ES-I3 (cell line): ENCODE data around the gene SPATA17.

Experiments used
- H3K36me3 ChIP-seq: 2 replicates; pipeline ENCODE4 v1.6.1; 2013; ENCODE audit warnings: mild to moderate bottlenecking, low read length, control low read depth, moderate library complexity; ENCODE audit not compliant: insufficient read depth
- H3K4me1 ChIP-seq: 2 replicates; pipeline ENCODE4 v1.6.1; 2013; ENCODE audit warnings: mild to moderate bottlenecking, control low read depth, low read length; ENCODE audit not compliant: insufficient read depth
- H3K9ac ChIP-seq: 2 replicates; pipeline ENCODE4 v1.6.1; 2013; ENCODE audit warnings: low read depth, mild to moderate bottlenecking, low read length, moderate library complexity
- H3K9me3 ChIP-seq: 2 replicates; pipeline ENCODE4 v1.6.1; 2013; ENCODE audit warnings: mild to moderate bottlenecking, low read length, moderate library complexity; ENCODE audit not compliant: control insufficient read depth, insufficient read depth

Gene SPATA17

GRCh38 chr1:217717959-217718358 lies 86.8 kb downstream of the SPATA17 start:
- Histone ChIP-seq H3K9ac (no peak overlapping the region), H3K4me1 (peaks cover 8% of the 10 kb centered on the region), H3K36me3 (no peaks in the 10 kb centered on the region), H3K9me3 (no peaks in the 10 kb centered on the region)

GRCh38 chr1:217718873-217719272 lies 87.7 kb downstream of the SPATA17 start:
- H3K9ac ChIP-seq, result no peak overlapping the region

GRCh38 chr1:217721692-217722091 lies 90.5 kb downstream of the SPATA17 start:
- H3K9me3 ChIP-seq, result no peaks in the 10 kb centered on the region
- H3K36me3 ChIP-seq, result no peaks in the 10 kb centered on the region
- no peak overlapping the region for H3K9ac ChIP-seq

More at GRCh38 chr1:217718873-217719272, 87.7 kb downstream of the SPATA17 start:
- Histone ChIP-seq H3K4me1 (no peaks in the 10 kb centered on the region), H3K9me3 (no peaks in the 10 kb centered on the region), H3K36me3 (no peaks in the 10 kb centered on the region)

GRCh38 chr1:217734973-217735372 lies 103.8 kb downstream of the SPATA17 start:
- H3K9ac ChIP-seq, result no peak overlapping the region
- H3K9me3 ChIP-seq, result no peaks in the 10 kb centered on the region
- no peaks in the 10 kb centered on the region for H3K4me1 ChIP-seq
- H3K36me3 ChIP-seq, result no peaks in the 10 kb centered on the region

More at GRCh38 chr1:217721692-217722091, 90.5 kb downstream of the SPATA17 start:
- no peaks in the 10 kb centered on the region for H3K4me1 ChIP-seq

GRCh38 chr1:217747156-217747769 lies 116.1 kb downstream of the SPATA17 start:
- no peaks in the 10 kb centered on the region for H3K36me3 ChIP-seq

GRCh38 chr1:217769768-217770167 lies 138.6 kb downstream of the SPATA17 start:
- Histone ChIP-seq H3K9ac (no peak overlapping the region), H3K36me3 (no peaks in the 10 kb centered on the region), H3K4me1 (no peaks in the 10 kb centered on the region), H3K9me3 (no peaks in the 10 kb centered on the region)

More at GRCh38 chr1:217747156-217747769, 116.1 kb downstream of the SPATA17 start:
- Histone ChIP-seq H3K4me1 (no peaks in the 10 kb centered on the region), H3K9ac (no peak overlapping the region), H3K9me3 (no peaks in the 10 kb centered on the region)

- Histone ChIP-seq H3K9ac (no peak overlapping the region), H3K36me3 (no peaks in the 10 kb centered on the region), H3K4me1 (no peaks in the 10 kb centered on the region), H3K9me3 (no peaks in the 10 kb centered on the region)
Measured at GRCh38 chr1:217770918-217771317, 139.8 kb downstream of the SPATA17 start.

GRCh38 chr1:217776693-217777092 lies 145.5 kb downstream of the SPATA17 start:
- Histone ChIP-seq H3K4me1 (no peaks in the 10 kb centered on the region), H3K36me3 (no peaks in the 10 kb centered on the region), H3K9me3 (no peaks in the 10 kb centered on the region), H3K9ac (no peak overlapping the region)

- Histone ChIP-seq H3K9ac (no peak overlapping the region), H3K9me3 (no peaks in the 10 kb centered on the region), H3K4me1 (no peaks in the 10 kb centered on the region), H3K36me3 (no peaks in the 10 kb centered on the region)
Measured at GRCh38 chr1:217781056-217781455, 149.9 kb downstream of the SPATA17 start.

GRCh38 chr1:217791091-217791490 lies 159.9 kb downstream of the SPATA17 start:
- Histone ChIP-seq H3K9me3 (no peaks in the 10 kb centered on the region), H3K9ac (no peak overlapping the region), H3K36me3 (no peaks in the 10 kb centered on the region), H3K4me1 (no peaks in the 10 kb centered on the region)

- Histone ChIP-seq H3K36me3 (no peaks in the 10 kb centered on the region), H3K9me3 (no peaks in the 10 kb centered on the region), H3K9ac (no peak overlapping the region), H3K4me1 (no peaks in the 10 kb centered on the region)
Measured at GRCh38 chr1:217805792-217806191, 174.6 kb downstream of the SPATA17 start.

- no peak overlapping the region for H3K9ac ChIP-seq
- H3K9me3 ChIP-seq, result no peaks in the 10 kb centered on the region; the same call in 1 of the 2 replicates
- H3K36me3 ChIP-seq, result no peaks in the 10 kb centered on the region
- H3K4me1 ChIP-seq, result no peaks in the 10 kb centered on the region
Measured at GRCh38 chr1:217812175-217812574, 181.0 kb downstream of the SPATA17 start.

GRCh38 chr1:217813031-217813430 lies 181.9 kb downstream of the SPATA17 start:
- Histone ChIP-seq H3K9ac (no peak overlapping the region), H3K36me3 (no peaks in the 10 kb centered on the region), H3K4me1 (no peaks in the 10 kb centered on the region), H3K9me3 (no peaks in the 10 kb centered on the region; the same call in 1 of the 2 replicates)

- Histone ChIP-seq H3K36me3 (no peaks in the 10 kb centered on the region), H3K4me1 (no peaks in the 10 kb centered on the region), H3K9me3 (no peaks in the 10 kb centered on the region), H3K9ac (no peak overlapping the region)
Measured at GRCh38 chr1:217837691-217838090, 206.5 kb downstream of the SPATA17 start.

GRCh38 chr1:217839161-217839560 lies 208.0 kb downstream of the SPATA17 start:
- H3K4me1 ChIP-seq, result no peaks in the 10 kb centered on the region
- H3K36me3 ChIP-seq, result no peaks in the 10 kb centered on the region
- no peaks in the 10 kb centered on the region for H3K9me3 ChIP-seq
- no peak overlapping the region for H3K9ac ChIP-seq
